CD14-positive monocyte (primary cell): Measurements from ENCODE around the gene PDE7B. TPM values are rescaled to one million over a fixed set of nuclear protein-coding genes. Genes with fewer than 3 reads are reported as not detected.

Experiments used
- DNase-seq, 3 donors: peaks; one replicate each; pipeline ENCODE4 v3.0.0-alpha.2; 2011 to 2022
- H2AFZ ChIP-seq: 2 replicates; pipeline ENCODE4 v1.6.0; 2012; ENCODE audit warnings: mild to moderate bottlenecking, low read depth, low read length, inconsistent platforms; ENCODE audit not compliant: insufficient read depth, poor library complexity, severe bottlenecking
- H3K27ac ChIP-seq, 2 donors: 1 replicate in 1 of 2; 2 replicates in 1 of 2; pipeline ENCODE4 v1.5.1; 2012 to 2013; ENCODE audit warnings: low read length in 2 of 2, control low read depth in 1 of 2, inconsistent platforms in 1 of 2, low read depth in 1 of 2, mild to moderate bottlenecking in 1 of 2
- H3K27me3 ChIP-seq, 2 donors: one replicate each; pipeline versions ENCODE4 v1.6.0 to v1.6.1; 2011 to 2013; ENCODE audit warnings: low read length in 2 of 2; ENCODE audit not compliant: control insufficient read depth in 2 of 2, insufficient read depth in 2 of 2
- H3K36me3 ChIP-seq, 2 donors: replicated peaks in 1 of 2; 1 replicate in 1 of 2; 2 replicates in 1 of 2; pipeline versions ENCODE4 v1.5.1 to v1.6.1; 2012 to 2013; ENCODE audit warnings: low read length in 2 of 2, control low read depth in 1 of 2, inconsistent platforms in 1 of 2, mild to moderate bottlenecking in 1 of 2; ENCODE audit not compliant: insufficient read depth in 2 of 2, control insufficient read depth in 1 of 2
- H3K4me1 ChIP-seq, 2 donors: 1 replicate in 1 of 2; 2 replicates in 1 of 2; pipeline versions ENCODE4 v1.5.1 to v1.6.1; 2012 to 2013; ENCODE audit warnings: low read length in 2 of 2, control low read depth in 1 of 2, inconsistent platforms in 1 of 2, mild to moderate bottlenecking in 1 of 2, moderate library complexity in 1 of 2; ENCODE audit not compliant: insufficient read depth in 2 of 2, control insufficient read depth in 1 of 2
- H3K4me2 ChIP-seq: replicated peaks from 2 replicates; pipeline ENCODE3; 2012; ENCODE audit warnings: low read length, moderate library complexity, mild to moderate bottlenecking; ENCODE audit not compliant: poor library complexity, severe bottlenecking; ENCODE audit errors: extremely low read depth
- H3K4me3 ChIP-seq, 3 experiments: fragments of 200-600 bp in 1 of 3; sonication (generic) in 1 of 3; replicated peaks in 1 of 3; 1 replicate in 2 of 3; 2 replicates in 1 of 3; pipeline ENCODE4 v1.5.1; 2011 to 2013; ENCODE audit warnings: low read length in 3 of 3, mild to moderate bottlenecking in 3 of 3, control low read depth in 2 of 3, low read depth in 2 of 3, inconsistent platforms in 1 of 3, moderate library complexity in 1 of 3
- H3K79me2 ChIP-seq: 2 replicates; pipeline ENCODE4 v1.6.0; 2012; ENCODE audit warnings: mild to moderate bottlenecking, control low read depth, inconsistent platforms, low read length, moderate library complexity; ENCODE audit not compliant: insufficient read depth
- H3K9ac ChIP-seq: 2 replicates; pipeline ENCODE4 v1.6.0; 2017; ENCODE audit warnings: low read length, mild to moderate bottlenecking; ENCODE audit not compliant: insufficient read depth, poor library complexity, severe bottlenecking
- H3K9me3 ChIP-seq, 2 donors: replicated peaks in 1 of 2; 1 replicate in 1 of 2; 2 replicates in 1 of 2; pipeline versions ENCODE4 v1.5.1 to v1.6.1; 2012 to 2013; ENCODE audit warnings: low read length in 2 of 2, control low read depth in 1 of 2; ENCODE audit not compliant: control insufficient read depth in 1 of 2, insufficient read depth in 1 of 2
- H4K20me1 ChIP-seq: 2 replicates; pipeline ENCODE4 v1.6.0; 2012; ENCODE audit warnings: mild to moderate bottlenecking, low read length, control low read depth, moderate library complexity; ENCODE audit not compliant: insufficient read depth
- H3K27ac Mint-ChIP-seq, 7 donors: one replicate each; pipeline ENCODE4 v1.8.0; 2020; ENCODE audit warnings: mild to moderate bottlenecking in 7 of 7, mixed read lengths in 7 of 7, moderate library complexity in 6 of 7, inconsistent platforms in 2 of 7
- H3K27me3 Mint-ChIP-seq, 3 donors: one replicate each; pipeline ENCODE4 v1.8.0; 2021 to 2022; ENCODE audit warnings: low read depth in 3 of 3, mild to moderate bottlenecking in 3 of 3, mixed read lengths in 3 of 3, moderate library complexity in 3 of 3, inconsistent platforms in 1 of 3
- H3K36me3 Mint-ChIP-seq, 2 donors: one replicate each; pipeline ENCODE4 v1.8.0; 2020; ENCODE audit warnings: mixed read lengths in 2 of 2, inconsistent platforms in 1 of 2, mild to moderate bottlenecking in 1 of 2
- H3K4me1 Mint-ChIP-seq: one replicate; pipeline ENCODE4 v1.8.0; 2020; ENCODE audit warnings: mild to moderate bottlenecking, mixed read lengths
- H3K4me3 Mint-ChIP-seq, 2 donors: one replicate each; pipeline ENCODE4 v1.8.0; 2020; ENCODE audit warnings: mild to moderate bottlenecking in 2 of 2, mixed read lengths in 2 of 2, moderate library complexity in 1 of 2
- H3K9me3 Mint-ChIP-seq, 7 donors: one replicate each; pipeline ENCODE4 v1.8.0; 2020 to 2022; ENCODE audit warnings: mixed read lengths in 7 of 7, mild to moderate bottlenecking in 6 of 7, moderate library complexity in 6 of 7, inconsistent platforms in 2 of 7
- WGBS: methylation state at CpG from one replicate; pipeline ENCODE4 v1.1.5; 2013; ENCODE audit warnings: missing lambda C conversion rate; ENCODE audit not compliant: insufficient coverage; 5-methylcytosine and 5-hydroxymethylcytosine counted together
- intact Hi-C, 2 donors: fragments of 100-400 bp; cut with micrococcal nuclease; formaldehyde crosslinking; loops; one replicate each; pipeline versions ENCODE4 v1.15.0 to v1.15.1; 2023
- polyA plus RNA-seq, 3 donors: library from polyadenylated mRNA; depleted of rRNA in 1 of 3; unstranded in 2 of 3; stranded (reverse) in 1 of 3; fragments of 300-500 nt in 2 of 3; fragments of >200 nt in 1 of 3; fragmentation: Illumina TruSeq in 2 of 3; gene quantifications; 1 replicate in 2 of 3; 2 replicates in 1 of 3; pipeline ENCODE4 v1.2.3, GENCODE V29; 2012 to 2021
- TF ChIP-seq, protein P1 (sequence below): fragments of 200-600 bp; IDR thresholded peaks from one replicate; pipeline ENCODE4 v1.8.0; 2022; ENCODE audit warnings: antibody characterized with exemption, mild to moderate bottlenecking

PDE7B gene
- polyA plus RNA-seq, 3 donors: 0.37 to 1.1 (median 0.89) TPM

DNA sequence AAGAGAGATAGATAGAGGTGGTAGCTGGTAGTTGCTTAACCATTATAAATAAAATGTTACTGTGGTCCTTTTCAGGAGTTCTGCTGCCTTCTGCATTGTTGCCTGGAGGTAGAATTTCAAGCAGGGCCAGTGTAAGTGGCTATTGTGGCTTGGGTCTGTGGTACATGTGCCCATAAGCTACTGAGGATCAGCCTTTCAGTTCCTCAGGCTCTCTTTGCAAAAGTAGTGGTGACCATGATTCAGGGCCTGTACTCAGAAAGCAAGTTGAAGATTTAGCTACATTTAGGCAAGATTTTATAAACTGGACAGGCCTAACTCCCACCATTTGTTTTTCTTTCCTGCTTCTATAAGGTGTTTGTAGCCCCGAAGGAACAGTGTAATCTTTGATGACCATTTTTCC is 199.0 kb downstream of the PDE7B start:
- WGBS: no CpG with 5 or more reads among the region's 1 CpG
- Histone ChIP-seq H3K79me2 (no peaks in the 10 kb centered on the region), H3K9ac (no peak overlapping the region), H3K9me3 (no peaks in the 10 kb centered on the region), H3K4me1 (no peaks in the 10 kb centered on the region), H2AFZ (no peak overlapping the region), H3K36me3 (no peaks in the 10 kb centered on the region), H3K27ac (no peak overlapping the region), H3K4me2 (no peak overlapping the region), H3K27me3 (no peaks in the 10 kb centered on the region), H3K4me3 (no peak overlapping the region), H4K20me1 (no peaks in the 10 kb centered on the region)
- Mint-ChIP-seq H3K27me3 (no peaks in the 10 kb centered on the region), H3K27ac (no peak overlapping the region), H3K4me3 (no peak overlapping the region), H3K9me3 (peaks cover 0 to 4% (median 2%) of the 10 kb centered on the region in 7 donors), H3K4me1 (peaks cover 15% of the 10 kb centered on the region), H3K36me3 (no peaks in the 10 kb centered on the region)
- intact Hi-C loops: no loop called here
- TF ChIP-seq, protein P1, sequence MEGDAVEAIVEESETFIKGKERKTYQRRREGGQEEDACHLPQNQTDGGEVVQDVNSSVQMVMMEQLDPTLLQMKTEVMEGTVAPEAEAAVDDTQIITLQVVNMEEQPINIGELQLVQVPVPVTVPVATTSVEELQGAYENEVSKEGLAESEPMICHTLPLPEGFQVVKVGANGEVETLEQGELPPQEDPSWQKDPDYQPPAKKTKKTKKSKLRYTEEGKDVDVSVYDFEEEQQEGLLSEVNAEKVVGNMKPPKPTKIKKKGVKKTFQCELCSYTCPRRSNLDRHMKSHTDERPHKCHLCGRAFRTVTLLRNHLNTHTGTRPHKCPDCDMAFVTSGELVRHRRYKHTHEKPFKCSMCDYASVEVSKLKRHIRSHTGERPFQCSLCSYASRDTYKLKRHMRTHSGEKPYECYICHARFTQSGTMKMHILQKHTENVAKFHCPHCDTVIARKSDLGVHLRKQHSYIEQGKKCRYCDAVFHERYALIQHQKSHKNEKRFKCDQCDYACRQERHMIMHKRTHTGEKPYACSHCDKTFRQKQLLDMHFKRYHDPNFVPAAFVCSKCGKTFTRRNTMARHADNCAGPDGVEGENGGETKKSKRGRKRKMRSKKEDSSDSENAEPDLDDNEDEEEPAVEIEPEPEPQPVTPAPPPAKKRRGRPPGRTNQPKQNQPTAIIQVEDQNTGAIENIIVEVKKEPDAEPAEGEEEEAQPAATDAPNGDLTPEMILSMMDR: no peak
- DNase-seq: no peak

DNA sequence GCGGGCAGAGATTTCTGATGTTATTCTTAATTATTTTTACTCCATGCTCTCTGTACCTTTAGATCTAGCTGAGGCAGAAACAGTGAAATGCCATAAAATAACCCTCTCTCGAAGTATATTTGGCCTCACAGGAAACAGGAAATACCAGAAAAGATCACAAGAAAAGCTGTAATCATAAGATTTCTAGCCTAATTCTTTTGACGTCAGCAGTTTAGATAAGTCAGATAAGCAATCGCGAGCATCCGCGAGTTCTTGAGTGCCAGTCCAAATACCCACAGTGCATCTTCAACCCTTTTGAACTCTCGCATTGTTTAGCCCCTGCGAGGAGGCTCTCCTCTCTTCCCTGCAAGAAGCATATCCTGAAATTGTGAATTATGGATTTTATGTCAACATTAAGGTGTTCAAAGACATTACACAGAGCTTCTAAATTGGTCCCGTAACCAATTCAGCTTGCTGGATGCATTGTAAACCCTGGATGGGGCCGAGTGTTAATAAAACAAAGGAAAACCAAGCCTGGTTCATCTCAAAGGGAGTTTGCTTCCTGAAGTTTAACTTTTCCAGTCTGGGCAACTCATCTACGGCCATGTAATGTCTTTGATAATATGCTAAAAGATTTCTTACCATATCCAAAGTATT is 199.8 kb downstream of the PDE7B start:
- TF ChIP-seq, protein P1: no peak
- Mint-ChIP-seq H3K4me3 (no peak overlapping the region), H3K36me3 (no peaks in the 10 kb centered on the region), H3K4me1 (peaks cover 15% of the 10 kb centered on the region), H3K27me3 (no peaks in the 10 kb centered on the region), H3K27ac (peak overlapping the region in 1 of 7 donors; percentile 31), H3K9me3 (peaks cover 0 to 4% (median 2%) of the 10 kb centered on the region in 7 donors)
- Histone ChIP-seq H3K4me1 (no peaks in the 10 kb centered on the region), H3K27ac (no peak overlapping the region), H3K9ac (no peak overlapping the region), H3K79me2 (no peaks in the 10 kb centered on the region), H3K9me3 (no peaks in the 10 kb centered on the region), H3K4me2 (no peak overlapping the region), H3K4me3 (no peak overlapping the region), H4K20me1 (no peaks in the 10 kb centered on the region), H3K36me3 (no peaks in the 10 kb centered on the region), H2AFZ (no peak overlapping the region), H3K27me3 (no peaks in the 10 kb centered on the region)
- WGBS: 67% methylated on average over 3 of the region's 12 CpGs
- DNase-seq: no peak
- intact Hi-C loops: no loop called here
